ENCODE measurements around the gene RPS6KA1. TPM values are rescaled to one million over a fixed set of nuclear protein-coding genes. Genes with fewer than 3 reads are reported as not detected.

RPS6KA1 gene
- total and polyA plus RNA-seq, 2 of the 8 experiments (the other 6 are each of a cell fraction or from before 2014, with no cell fraction given) = 44.3 to 55.0 TPM

DNA sequence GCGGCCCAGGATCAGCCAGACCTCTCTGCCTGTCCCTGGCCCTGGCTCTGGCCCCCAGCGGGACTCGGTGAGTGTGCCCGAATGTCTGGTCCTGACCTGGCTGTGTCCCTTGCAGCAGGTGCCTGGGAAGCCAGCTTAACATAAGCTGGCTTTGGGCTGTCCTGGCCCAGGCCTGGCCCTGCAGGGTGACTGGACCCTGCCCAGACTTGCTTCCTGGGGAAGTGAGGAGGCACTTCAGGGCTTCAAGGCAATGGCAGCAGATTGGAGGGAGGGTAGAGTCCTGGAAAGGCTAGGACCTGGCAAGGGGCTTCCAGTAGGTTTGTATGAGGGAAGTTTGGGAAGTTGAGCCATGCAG lies 16.4 kb downstream of the RPS6KA1 start:
- peaks cover 5 to 18% of the 10 kb centered on the region in 2 experiments for H4K20me1 ChIP-seq (replicated peaks in 1 of 2; ENCODE audit: control insufficient read depth in 1 of 2, insufficient read depth in 2 of 2, low read length in 2 of 2)
- H3K4me1 ChIP-seq (replicated peaks in 1 of 4; ENCODE audit: control insufficient read depth in 3 of 4, insufficient read depth in 4 of 4, low read length in 3 of 4) = peaks cover 0 to 17% (median 7%) of the 10 kb centered on the region in 4 experiments; a peak in 6 of 7 replicates
- no peak overlapping the region for H3K4me3 ChIP-seq (ENCODE audit: extremely low read depth in 1 of 4, insufficient read depth in 2 of 4, low read depth in 3 of 4, low read length in 4 of 4)
- no peak overlapping the region for H4K91ac ChIP-seq (replicated peaks; ENCODE audit: insufficient read length, low read length)
- no peak overlapping the region for H3K4ac ChIP-seq (replicated peaks; ENCODE audit: insufficient read length, low read depth, low read length)
- no peak overlapping the region for H3K4me2 ChIP-seq (ENCODE audit: insufficient read depth in 1 of 2, low read depth in 2 of 2, low read length in 2 of 2)
- no peak overlapping the region for H2BK120ac ChIP-seq (replicated peaks; ENCODE audit: low read depth, low read length)
- H3K79me1 ChIP-seq (ENCODE audit: low read depth, low read length) = peaks cover 10% of the 10 kb centered on the region
- H2BK15ac ChIP-seq (ENCODE audit: low read length) = no peak overlapping the region
- FAIRE-seq (no peak), DNase-seq (ENCODE audit: low read depth in 1 of 2, low spot score in 2 of 2) (no peak)
- no peaks in the 10 kb centered on the region for H3K27me3 ChIP-seq (replicated peaks in 1 of 4; ENCODE audit: control insufficient read depth in 3 of 4, extremely low read depth in 1 of 4, insufficient read depth in 3 of 4, low read length in 3 of 4)
- no peak for TF ChIP-seq MAFK (IDR thresholded peaks at IDR 0.05; ENCODE audit: low read depth, low read length)
- TF ChIP-seq, protein P1, sequence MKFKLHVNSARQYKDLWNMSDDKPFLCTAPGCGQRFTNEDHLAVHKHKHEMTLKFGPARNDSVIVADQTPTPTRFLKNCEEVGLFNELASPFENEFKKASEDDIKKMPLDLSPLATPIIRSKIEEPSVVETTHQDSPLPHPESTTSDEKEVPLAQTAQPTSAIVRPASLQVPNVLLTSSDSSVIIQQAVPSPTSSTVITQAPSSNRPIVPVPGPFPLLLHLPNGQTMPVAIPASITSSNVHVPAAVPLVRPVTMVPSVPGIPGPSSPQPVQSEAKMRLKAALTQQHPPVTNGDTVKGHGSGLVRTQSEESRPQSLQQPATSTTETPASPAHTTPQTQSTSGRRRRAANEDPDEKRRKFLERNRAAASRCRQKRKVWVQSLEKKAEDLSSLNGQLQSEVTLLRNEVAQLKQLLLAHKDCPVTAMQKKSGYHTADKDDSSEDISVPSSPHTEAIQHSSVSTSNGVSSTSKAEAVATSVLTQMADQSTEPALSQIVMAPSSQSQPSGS (IDR thresholded peaks at IDR 0.05; ENCODE audit: low read length) = no peak
- TF ChIP-seq CBX8 (IDR thresholded peaks at IDR 0.05; ENCODE audit: borderline replicate concordance, low read depth, low read length) = no peak
- TF ChIP-seq TEAD4 (IDR thresholded peaks at IDR 0.05; ENCODE audit: low read depth, low read length) = no peak
- no peak for TF ChIP-seq SIX5 (IDR thresholded peaks at IDR 0.05; ENCODE audit: low read depth, low read length)
- no peak for TF ChIP-seq KDM5A (IDR thresholded peaks at IDR 0.05; ENCODE audit: low read length)
- TF ChIP-seq CREB1 (IDR thresholded peaks at IDR 0.05) = no peak
- TF ChIP-seq TBP (IDR thresholded peaks at IDR 0.05; ENCODE audit: low read depth, low read length) = no peak
- TF ChIP-seq, protein P2, sequence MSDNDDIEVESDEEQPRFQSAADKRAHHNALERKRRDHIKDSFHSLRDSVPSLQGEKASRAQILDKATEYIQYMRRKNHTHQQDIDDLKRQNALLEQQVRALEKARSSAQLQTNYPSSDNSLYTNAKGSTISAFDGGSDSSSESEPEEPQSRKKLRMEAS (IDR thresholded peaks at IDR 0.05) = no peak
- no peak for TF ChIP-seq SIRT6 (IDR thresholded peaks at IDR 0.05; ENCODE audit: low read length)
- no peak for TF ChIP-seq SRF (IDR thresholded peaks at IDR 0.05; ENCODE audit: low read depth, low read length)
- ChIA-PET CTCF (ENCODE audit: partially characterized antibody) (interaction anchor here (0.8 kb wide), 1 partner anchor 227 kb away, joined by 3 read pairs; no protein-coding TSS in a partner anchor), POLR2A (ENCODE audit: partially characterized antibody) (no interaction called here)
- no peaks in the 10 kb centered on the region for H3K79me2 ChIP-seq (ENCODE audit: control insufficient read depth in 1 of 2, insufficient read depth in 2 of 2, low read length in 2 of 2)
- H3K27ac ChIP-seq (ENCODE audit: low read depth, low read length) = no peak overlapping the region
- no peak overlapping the region for H4K8ac ChIP-seq (ENCODE audit: extremely low read depth, insufficient read depth, low read length)
- H3K18ac ChIP-seq (ENCODE audit: extremely low read depth, low read length) = no peak overlapping the region
- peaks cover 0 to 5% (median under 1%) of the 10 kb centered on the region in 4 experiments; a peak in 2 of 8 replicates for H3K36me3 ChIP-seq (ENCODE audit: control insufficient read depth in 2 of 4, insufficient read depth in 4 of 4, low read length in 3 of 4)
- no peak overlapping the region for H3K9ac ChIP-seq (replicated peaks in 1 of 4; ENCODE audit: extremely low read depth in 1 of 4, low read depth in 3 of 4, low read length in 3 of 4)
- no peak overlapping the region for H3K56ac ChIP-seq (replicated peaks; ENCODE audit: insufficient read length, low read depth, low read length)
- H2BK20ac ChIP-seq (ENCODE audit: low read length) = no peak overlapping the region
- 0 out of 2 replicates have a peak overlapping the region, but pooled peaks have one; percentile 66 for H2BK5ac ChIP-seq (ENCODE audit: low read depth, low read length)
- 89% methylated on average over 4 of the region's 4 CpGs; no CpG with 5 or more reads in 1 of the 2 experiments for WGBS, 2 experiments (ENCODE audit: extremely low coverage in 1 of 2, insufficient coverage in 1 of 2, insufficient read length in 1 of 2, insufficient replicate concordance in 2 of 2, low coverage in 1 of 2, low lambda C conversion rate in 2 of 2, missing lambda C conversion rate in 1 of 2)
- no peak overlapping the region for H4K5ac ChIP-seq (ENCODE audit: insufficient read length, low read depth, low read length)
- no peaks in the 10 kb centered on the region for H3K23me2 ChIP-seq (ENCODE audit: low read depth, low read length)
- no peak overlapping the region for H3K23ac ChIP-seq (ENCODE audit: insufficient read length)
- no peak overlapping the region for H2AK5ac ChIP-seq (ENCODE audit: low read depth, low read length)
- H2BK12ac ChIP-seq (ENCODE audit: low read depth, low read length) = no peak overlapping the region
- H2AFZ ChIP-seq (ENCODE audit: low read length) = no peak overlapping the region
- no peaks in the 10 kb centered on the region for H3K9me3 ChIP-seq (ENCODE audit: insufficient read depth in 2 of 2, low read depth in 1 of 2, low read length in 1 of 2)
- H3K14ac ChIP-seq (ENCODE audit: insufficient read length) = no peak overlapping the region

All from H1 (cell line).